PC-3 (cell line): ENCODE measurements around the gene OR2T29. TPM values are rescaled to one million over a fixed set of nuclear protein-coding genes. Genes with fewer than 3 reads are reported as not detected.

Experiments used
- ATAC-seq: fragments of 200-7000 bp; cut with Tn5 transposase; 2 replicates; pipeline ENCODE4 v1.9.1; 2020; ENCODE audit warnings: mild to moderate bottlenecking, moderate library complexity
- BruUV-seq: library from RNA; stranded (reverse); fragments of 400-500 nt; replicated peaks from 2 replicates; lab custom pipeline; 2021; lab: Mats Ljungman, UMichigan
- CTCF ChIA-PET: fragments of 300-600 bp; sonication (Branson Sonifier 250); formaldehyde crosslinking; loops from one replicate; lab custom pipeline; 2022; ENCODE audit warnings: antibody characterized with exemption; lab: Charles Lee
- POLR2A ChIA-PET: fragments of 300-600 bp; sonication (Branson Sonifier 250); formaldehyde crosslinking; loops from one replicate; lab custom pipeline; 2022; ENCODE audit warnings: antibody characterized with exemption; ENCODE audit not compliant: unreplicated experiment; lab: Charles Lee
- DNase-seq: peaks from one replicate; pipeline ENCODE4 v3.0.0-alpha.2; 2015
- H2AFZ ChIP-seq: fragments of 300-600 bp; sonication (generic); 2 replicates; pipeline ENCODE4 v1.6.0; 2016; ENCODE audit warnings: antibody characterized with exemption, low read length
- H3F3A ChIP-seq: fragments of 300-600 bp; sonication (generic); one replicate; pipeline ENCODE4 v1.6.0; 2017; ENCODE audit warnings: antibody characterized with exemption, low read length, control low read depth, mild to moderate bottlenecking; ENCODE audit not compliant: unreplicated experiment
- H3K27ac ChIP-seq: fragments of 300-600 bp; sonication (generic); 2 replicates; pipeline ENCODE4 v1.5.1; 2016; ENCODE audit warnings: mild to moderate bottlenecking, low read length
- H3K27me3 ChIP-seq: fragments of 300-600 bp; sonication (generic); 2 replicates; pipeline ENCODE4 v1.6.1; 2016; ENCODE audit warnings: low read length, mixed read lengths
- H3K36me3 ChIP-seq: fragments of 300-600 bp; sonication (generic); 2 replicates; pipeline ENCODE4 v1.6.1; 2016; ENCODE audit warnings: low read depth, mixed run types, low read length, mixed read lengths
- H3K4me1 ChIP-seq: fragments of 300-600 bp; sonication (generic); 2 replicates; pipeline ENCODE4 v1.5.1; 2016; ENCODE audit warnings: low read length; ENCODE audit not compliant: insufficient read depth
- H3K4me2 ChIP-seq: fragments of 300-600 bp; sonication (generic); 2 replicates; pipeline ENCODE4 v1.6.0; 2016; ENCODE audit warnings: low read length
- H3K4me3 ChIP-seq: fragments of 300-600 bp; sonication (generic); 2 replicates; pipeline ENCODE4 v1.5.1; 2016; ENCODE audit warnings: mild to moderate bottlenecking, low read length, mixed read lengths
- H3K79me2 ChIP-seq: fragments of 300-600 bp; sonication (generic); 2 replicates; pipeline ENCODE4 v1.6.1; 2017; ENCODE audit warnings: low read length, mixed read lengths
- H3K9ac ChIP-seq: fragments of 300-600 bp; sonication (generic); 2 replicates; pipeline ENCODE4 v1.6.0; 2016; ENCODE audit warnings: mild to moderate bottlenecking, low read length
- H3K9me2 ChIP-seq: fragments of 300-600 bp; sonication (generic); replicated peaks from 2 replicates; pipeline ENCODE4 v1.6.1; 2016; ENCODE audit warnings: mixed run types, low read length, mixed read lengths
- H3K9me3 ChIP-seq: fragments of 300-600 bp; sonication (generic); 2 replicates; pipeline ENCODE4 v1.6.1; 2016; ENCODE audit warnings: low read length, mixed read lengths
- H4K20me1 ChIP-seq: fragments of 300-600 bp; sonication (generic); 2 replicates; pipeline ENCODE4 v1.6.1; 2016; ENCODE audit warnings: low read length, mixed read lengths
- EZH2 ChIP-seq: fragments of 300-600 bp; sonication (generic); IDR thresholded peaks from one replicate; pipeline ENCODE4 v1.6.1; 2017; ENCODE audit warnings: antibody characterized with exemption, mild to moderate bottlenecking, low read length; ENCODE audit not compliant: unreplicated experiment
- EZH2phosphoT487 ChIP-seq: fragments of 300-600 bp; sonication (generic); IDR thresholded peaks from 2 replicates; pipeline ENCODE4 v1.6.1; 2018; ENCODE audit warnings: mild to moderate bottlenecking, antibody characterized with exemption, low read length, borderline replicate concordance
- intact Hi-C: fragments of 100-400 bp; cut with micrococcal nuclease; formaldehyde crosslinking; loops from 2 replicates; pipeline ENCODE4 v1.9.0; 2023
- total RNA-seq: library from RNA; depleted of rRNA; stranded (reverse); fragments of >200 nt; gene quantifications from 2 replicates; pipeline ENCODE4 v1.2.3, GENCODE V29; 2014
- TF ChIP-seq, protein P1 (sequence below): fragments of 300-600 bp; sonication (generic); conservative IDR thresholded peaks from 2 replicates; pipeline ENCODE4 v1.5.1; 2017; ENCODE audit warnings: antibody characterized with exemption, low read depth, mild to moderate bottlenecking, low read length

Gene OR2T29
- total RNA-seq, 1 experiment from 2014 or later: not detected

- no peaks in the 10 kb centered on the region for H3K36me3 ChIP-seq
- no peaks in the 10 kb centered on the region for H3K79me2 ChIP-seq
- H3K4me2 ChIP-seq: no peak overlapping the region
- no peaks in the 10 kb centered on the region for H3K9me3 ChIP-seq
- no peak overlapping the region for H3K27ac ChIP-seq
- TF ChIP-seq, protein P1, sequence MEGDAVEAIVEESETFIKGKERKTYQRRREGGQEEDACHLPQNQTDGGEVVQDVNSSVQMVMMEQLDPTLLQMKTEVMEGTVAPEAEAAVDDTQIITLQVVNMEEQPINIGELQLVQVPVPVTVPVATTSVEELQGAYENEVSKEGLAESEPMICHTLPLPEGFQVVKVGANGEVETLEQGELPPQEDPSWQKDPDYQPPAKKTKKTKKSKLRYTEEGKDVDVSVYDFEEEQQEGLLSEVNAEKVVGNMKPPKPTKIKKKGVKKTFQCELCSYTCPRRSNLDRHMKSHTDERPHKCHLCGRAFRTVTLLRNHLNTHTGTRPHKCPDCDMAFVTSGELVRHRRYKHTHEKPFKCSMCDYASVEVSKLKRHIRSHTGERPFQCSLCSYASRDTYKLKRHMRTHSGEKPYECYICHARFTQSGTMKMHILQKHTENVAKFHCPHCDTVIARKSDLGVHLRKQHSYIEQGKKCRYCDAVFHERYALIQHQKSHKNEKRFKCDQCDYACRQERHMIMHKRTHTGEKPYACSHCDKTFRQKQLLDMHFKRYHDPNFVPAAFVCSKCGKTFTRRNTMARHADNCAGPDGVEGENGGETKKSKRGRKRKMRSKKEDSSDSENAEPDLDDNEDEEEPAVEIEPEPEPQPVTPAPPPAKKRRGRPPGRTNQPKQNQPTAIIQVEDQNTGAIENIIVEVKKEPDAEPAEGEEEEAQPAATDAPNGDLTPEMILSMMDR: no peak
- TF ChIP-seq EZH2phosphoT487 (no peak), EZH2 (no peak)
- H3F3A ChIP-seq: no peaks in the 10 kb centered on the region
- H4K20me1 ChIP-seq: no peaks in the 10 kb centered on the region
- peaks cover 5% of the 10 kb centered on the region for H3K4me1 ChIP-seq
- H3K9ac ChIP-seq: no peak overlapping the region
- no peak overlapping the region for H2AFZ ChIP-seq
- DNase-seq: no peak
- no TSS peak for BruUV-seq
- no peak overlapping the region for H3K4me3 ChIP-seq
- intact Hi-C loops: no loop called here
- no peaks in the 10 kb centered on the region; the same call in 1 of the 2 replicates for H3K9me2 ChIP-seq
- ChIA-PET CTCF (no interaction called here), POLR2A (no interaction called here)
- ATAC-seq: no peak
- H3K27me3 ChIP-seq: no peaks in the 10 kb centered on the region
Measured at GRCh38 chr1:248599396-248599795, 36.8 kb upstream of the OR2T29 start.

DNA sequence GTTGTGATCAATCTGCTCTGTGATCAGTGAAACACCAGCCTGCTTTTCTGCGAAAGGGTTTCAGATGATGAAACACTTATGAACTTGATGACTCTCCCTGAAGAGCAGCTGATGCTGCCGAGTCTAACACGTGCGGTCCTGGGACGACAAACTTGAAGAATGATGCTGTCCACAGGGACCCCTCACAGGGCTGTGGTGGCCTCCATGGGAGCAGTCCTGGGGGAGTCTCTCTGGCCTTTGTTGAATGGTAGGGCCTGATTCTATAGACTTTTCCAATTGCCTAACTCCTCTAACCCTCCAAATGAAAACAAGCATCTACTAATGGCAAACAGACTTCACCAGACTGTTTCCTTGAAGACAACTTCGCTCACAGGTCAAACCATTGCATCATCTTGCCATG, 35.0 kb upstream of the OR2T29 start, which contains the start of gene OR2T10:
Gene OR2T10, minus strand, starts transcription at position 112 of the 400 bp plus-strand sequence. CDS start 3,932 bp downstream, outside the sequence.
- H2AFZ ChIP-seq: peak within 1 kb of the TSS; percentile 41
- BruUV-seq: no TSS peak
- no peak for TF ChIP-seq EZH2
- no peak for TF ChIP-seq EZH2phosphoT487
- TF ChIP-seq, protein P1: no peak
- ChIA-PET CTCF (no interaction called here), POLR2A (no interaction called here)
- DNase-seq: no peak
- no peaks in the 10 kb centered on the region for H3F3A ChIP-seq
- no peak for ATAC-seq
- H3K36me3 ChIP-seq: no peaks in the 10 kb centered on the region
- peaks cover 5% of the 10 kb centered on the region for H3K4me1 ChIP-seq
- peak within 1 kb of the TSS; percentile 3; the same call in 1 of the 2 replicates for H3K4me2 ChIP-seq
- H3K9ac ChIP-seq: no peak within 1 kb of the TSS
- no peaks in the 10 kb centered on the region for H3K27me3 ChIP-seq
- no peak within 1 kb of the TSS for H3K4me3 ChIP-seq
- H3K9me3 ChIP-seq: no peaks in the 10 kb centered on the region
- H3K79me2 ChIP-seq: no peaks in the 10 kb centered on the region
- intact Hi-C loops: no loop called here
- no peaks in the 10 kb centered on the region; the same call in 1 of the 2 replicates for H3K9me2 ChIP-seq
- no peaks in the 10 kb centered on the region for H4K20me1 ChIP-seq
- H3K27ac ChIP-seq: no peak within 1 kb of the TSS

GRCh38 chr1:248596615-248597014, 34.0 kb upstream of the OR2T29 start:
- peak; percentile 61; the same call in 1 of the 2 replicates for ATAC-seq
- Histone ChIP-seq H3F3A (no peaks in the 10 kb centered on the region), H3K4me2 (peak overlapping the region; percentile 3; the same call in 1 of the 2 replicates), H3K9me3 (no peaks in the 10 kb centered on the region), H3K9ac (no peak overlapping the region), H2AFZ (peak overlapping the region; percentile 41), H3K4me1 (peaks cover 5% of the 10 kb centered on the region), H3K4me3 (no peak overlapping the region), H3K36me3 (no peaks in the 10 kb centered on the region), H3K9me2 (peaks cover 2% of the 10 kb centered on the region; the same call in 1 of the 2 replicates), H3K79me2 (no peaks in the 10 kb centered on the region), H4K20me1 (no peaks in the 10 kb centered on the region), H3K27ac (no peak overlapping the region), H3K27me3 (no peaks in the 10 kb centered on the region)
- no peak for TF ChIP-seq EZH2
- TF ChIP-seq, protein P1: no peak
- TF ChIP-seq EZH2phosphoT487: no peak
- no TSS peak for BruUV-seq
- peak; percentile 22 for DNase-seq
- POLR2A ChIA-PET: no interaction called here
- CTCF ChIA-PET: no interaction called here
- intact Hi-C loops: no loop called here
